ENCODE measurements around the gene B4GAT1. TPM values are rescaled to one million over a fixed set of nuclear protein-coding genes. Genes with fewer than 3 reads are reported as not detected.
A peak's percentile ranks its signal among the peaks of the same experiment; 100 is the strongest.

B4GAT1 gene
- total and polyA plus RNA-seq, 9 of the 15 experiments (the other 6 are each of a cell fraction or from before 2014, with no cell fraction given) = 0.86 to 9.5 (median 3.8) TPM

- TF ChIP-seq ZBTB33 (CRISPR knock-in tag; IDR thresholded peaks at IDR 0.05) (peak; percentile 56; the same call in 1 of the 2 replicates), ZNF655 (CRISPR knock-in tag; IDR thresholded peaks at IDR 0.05) (no peak), ATF4 (CRISPR knock-in tag; IDR thresholded peaks at IDR 0.05) (no peak), TSC22D4 (tag; IDR thresholded peaks at IDR 0.05) (no peak), ZNF143 (CRISPR knock-in tag; IDR thresholded peaks at IDR 0.05) (peak; percentile 19; the same call in 1 of the 2 replicates), HES1 (IDR thresholded peaks at IDR 0.05; ENCODE audit: low read depth) (no peak), E2F5 (CRISPR knock-in tag; IDR thresholded peaks at IDR 0.05) (no peak), NR3C1 (CRISPR knock-in tag; IDR thresholded peaks at IDR 0.05) (no peak), ZNF134 (CRISPR knock-in tag; conservative IDR thresholded peaks at IDR 0.05) (no peak), SRSF3 (IDR thresholded peaks at IDR 0.05; ENCODE audit: insufficient read depth, low read length) (no peak), TEAD4 (IDR thresholded peaks at IDR 0.05; ENCODE audit: low read length) (no peak), TEAD4 (CRISPR knock-in tag; IDR thresholded peaks at IDR 0.05; ENCODE audit: borderline replicate concordance) (no peak), BCOR (IDR thresholded peaks at IDR 0.05) (no peak), ZNF644 (tag; IDR thresholded peaks at IDR 0.05; ENCODE audit: low read depth) (no peak), ZNF77 (CRISPR knock-in tag; IDR thresholded peaks at IDR 0.05) (no peak), ELF2 (CRISPR knock-in tag; IDR thresholded peaks at IDR 0.05) (no peak), FOXM1 (IDR thresholded peaks at IDR 0.05; ENCODE audit: low read depth) (no peak), FOXM1 (CRISPR knock-in tag; IDR thresholded peaks at IDR 0.05; ENCODE audit: low read depth) (no peak), CTCF (IDR thresholded peaks at IDR 0.05 in 2 of 3, conservative IDR thresholded peaks at IDR 0.05 in 1 of 3; ENCODE audit: insufficient read depth in 2 of 3, low read depth in 1 of 3, low read length in 3 of 3) (peak in 2 of 3 experiments; percentile 2 to 26; a peak in 1 of 6 replicates), ZNF75A (CRISPR knock-in tag; IDR thresholded peaks at IDR 0.05) (no peak), ZNF311 (CRISPR knock-in tag; IDR thresholded peaks at IDR 0.05) (no peak)
Measured at GRCh38 chr11:66313321-66314185, 33.9 kb downstream of the B4GAT1 start (continued).
